ENCODE measurements around the gene RGS12. TPM values are rescaled to one million over a fixed set of nuclear protein-coding genes. Genes with fewer than 3 reads are reported as not detected.

The RGS12 gene
- total and polyA plus RNA-seq, 2 of the 8 experiments (the other 6 are each of a cell fraction or from before 2014, with no cell fraction given): 6.0 to 16.4 TPM

GRCh38 chr4:3329887-3330286 lies 37.1 kb downstream of the RGS12 start:
- Histone ChIP-seq H3K23me2 (ENCODE audit: low read depth, low read length) (no peaks in the 10 kb centered on the region), H2AFZ (ENCODE audit: low read length) (no peak overlapping the region), H2AK5ac (ENCODE audit: low read depth, low read length) (no peak overlapping the region), H3K9ac (replicated peaks in 1 of 4; ENCODE audit: extremely low read depth in 1 of 4, low read depth in 3 of 4, low read length in 3 of 4) (no peak overlapping the region), H3K4me3 (ENCODE audit: extremely low read depth in 1 of 4, insufficient read depth in 2 of 4, low read depth in 3 of 4, low read length in 4 of 4) (no peak overlapping the region), H3K27ac (ENCODE audit: low read depth, low read length) (no peak overlapping the region), H3K4me1 (replicated peaks in 1 of 4; ENCODE audit: control insufficient read depth in 3 of 4, insufficient read depth in 4 of 4, low read length in 3 of 4) (no peaks in the 10 kb centered on the region; a peak in 2 of 7 replicates), H3K14ac (ENCODE audit: insufficient read length) (no peak overlapping the region), H2BK5ac (ENCODE audit: low read depth, low read length) (no peak overlapping the region), H4K5ac (ENCODE audit: insufficient read length, low read depth, low read length) (no peak overlapping the region), H3K79me1 (ENCODE audit: low read depth, low read length) (no peaks in the 10 kb centered on the region; the same call in 1 of the 2 replicates), H3K23ac (ENCODE audit: insufficient read length) (no peak overlapping the region), H3K79me2 (ENCODE audit: control insufficient read depth in 1 of 2, insufficient read depth in 2 of 2, low read length in 2 of 2) (no peaks in the 10 kb centered on the region), H2BK12ac (ENCODE audit: low read depth, low read length) (no peak overlapping the region), H3K18ac (ENCODE audit: extremely low read depth, low read length) (no peak overlapping the region), H3K56ac (replicated peaks; ENCODE audit: insufficient read length, low read depth, low read length) (no peak overlapping the region), H3K9me3 (ENCODE audit: insufficient read depth in 2 of 2, low read depth in 1 of 2, low read length in 1 of 2) (no peaks in the 10 kb centered on the region), H3K4ac (replicated peaks; ENCODE audit: insufficient read length, low read depth, low read length) (no peak overlapping the region), H2BK120ac (replicated peaks; ENCODE audit: low read depth, low read length) (no peak overlapping the region), H4K20me1 (replicated peaks in 1 of 2; ENCODE audit: control insufficient read depth in 1 of 2, insufficient read depth in 2 of 2, low read length in 2 of 2) (peaks cover 5 to 7% of the 10 kb centered on the region in 2 experiments), H4K91ac (replicated peaks; ENCODE audit: insufficient read length, low read length) (no peak overlapping the region), H3K36me3 (ENCODE audit: control insufficient read depth in 2 of 4, insufficient read depth in 4 of 4, low read length in 3 of 4) (no peaks in the 10 kb centered on the region), H3K4me2 (ENCODE audit: insufficient read depth in 1 of 2, low read depth in 2 of 2, low read length in 2 of 2) (no peak overlapping the region), H2BK15ac (ENCODE audit: low read length) (no peak overlapping the region), H2BK20ac (ENCODE audit: low read length) (no peak overlapping the region), H4K8ac (ENCODE audit: extremely low read depth, insufficient read depth, low read length) (no peak overlapping the region), H3K27me3 (replicated peaks in 1 of 4; ENCODE audit: control insufficient read depth in 3 of 4, extremely low read depth in 1 of 4, insufficient read depth in 3 of 4, low read length in 3 of 4) (no peaks in the 10 kb centered on the region)
- WGBS, 2 experiments (ENCODE audit: extremely low coverage in 1 of 2, insufficient coverage in 1 of 2, insufficient read length in 1 of 2, insufficient replicate concordance in 2 of 2, low coverage in 1 of 2, low lambda C conversion rate in 2 of 2, missing lambda C conversion rate in 1 of 2): 90% methylated on average over 3 of the region's 3 CpGs; no CpG with 5 or more reads in 1 of the 2 experiments
- FAIRE-seq (no peak), DNase-seq (ENCODE audit: low read depth in 1 of 2, low spot score in 2 of 2) (peak in 1 of 2 experiments; percentile 30)
- ChIA-PET POLR2A (ENCODE audit: partially characterized antibody) (interaction anchor here (1.5 to 3.6 kb wide), 2 partner anchors 11 to 14 kb away, joined by 4 to 13 read pairs; no protein-coding TSS in a partner anchor), CTCF (ENCODE audit: partially characterized antibody) (interaction anchor here (1.4 to 12.2 kb wide), 3 partner anchors 10 to 84 kb away, joined by 4 to 124 read pairs (median 5); no protein-coding TSS in a partner anchor)
- no peak for TF ChIP-seq ZNF274 (IDR thresholded peaks at IDR 0.05; ENCODE audit: borderline replicate concordance, extremely low read depth, low read length)
- no peak for TF ChIP-seq SIN3A (conservative IDR thresholded peaks at IDR 0.05 in 1 of 2, IDR thresholded peaks at IDR 0.05 in 1 of 2; ENCODE audit: low read depth in 1 of 2, low read length in 2 of 2)
- TF ChIP-seq SP2 (IDR thresholded peaks at IDR 0.05; ENCODE audit: low read length): no peak
- TF ChIP-seq KDM4A (IDR thresholded peaks at IDR 0.05; ENCODE audit: low read depth, low read length, severe bottlenecking): no peak
- no peak for TF ChIP-seq PHF8 (conservative IDR thresholded peaks at IDR 0.05; ENCODE audit: low read depth, low read length)
- TF ChIP-seq, protein P1, sequence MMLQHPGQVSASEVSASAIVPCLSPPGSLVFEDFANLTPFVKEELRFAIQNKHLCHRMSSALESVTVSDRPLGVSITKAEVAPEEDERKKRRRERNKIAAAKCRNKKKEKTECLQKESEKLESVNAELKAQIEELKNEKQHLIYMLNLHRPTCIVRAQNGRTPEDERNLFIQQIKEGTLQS (IDR thresholded peaks at IDR 0.05; ENCODE audit: insufficient read depth, low read depth, low read length): no peak
- no peak for TF ChIP-seq EP300 (IDR thresholded peaks at IDR 0.05; ENCODE audit: borderline replicate concordance in 1 of 2, low read depth in 2 of 2, low read length in 2 of 2)
- no peak for TF ChIP-seq YY1 (IDR thresholded peaks at IDR 0.05; ENCODE audit: low read depth, low read length)
- TF ChIP-seq CTBP2 (IDR thresholded peaks at IDR 0.05; ENCODE audit: borderline replicate concordance, insufficient read depth, insufficient read length, low read length): no peak
- no peak for TF ChIP-seq GTF2F1 (IDR thresholded peaks at IDR 0.05; ENCODE audit: borderline replicate concordance, low read depth, low read length)
- no peak for TF ChIP-seq TAF1 (IDR thresholded peaks at IDR 0.05; ENCODE audit: low read depth, low read length)
- TF ChIP-seq JUND (IDR thresholded peaks at IDR 0.05; ENCODE audit: low read length): no peak
- no peak for TF ChIP-seq SP4 (IDR thresholded peaks at IDR 0.05; ENCODE audit: low read length)

All from H1 (cell line).